Aorta (tissue), 5 donors: ENCODE measurements around the gene CDC25B. TPM values are rescaled to one million over a fixed set of nuclear protein-coding genes. Genes with fewer than 3 reads are reported as not detected.
A peak's percentile ranks its signal among the peaks of the same experiment; 100 is the strongest.

ENCODE experiments used
- ATAC-seq: fragments of 200-7000 bp; cut with Tn5 transposase; one replicate; pipeline ENCODE4 v1.9.1; 2022; ENCODE audit warnings: moderate library complexity; ENCODE audit not compliant: low FRiP score
- DNase-seq, 2 donors: peaks; one replicate each; pipeline ENCODE4 v3.0.0-alpha.2; 2020
- H3K27ac ChIP-seq, 2 donors: one replicate each; pipeline ENCODE4 v1.5.1; 2013; ENCODE audit warnings: low read length in 2 of 2, mild to moderate bottlenecking in 2 of 2, moderate library complexity in 2 of 2, control low read depth in 1 of 2, inconsistent platforms in 1 of 2, low read depth in 1 of 2
- H3K27me3 ChIP-seq, 2 donors: one replicate each; pipeline ENCODE4 v1.6.1; 2013; ENCODE audit warnings: control low read depth in 1 of 2, low read length in 1 of 2, mild to moderate bottlenecking in 1 of 2, moderate library complexity in 1 of 2; ENCODE audit not compliant: insufficient read depth in 2 of 2, control insufficient read depth in 1 of 2
- H3K36me3 ChIP-seq, 2 donors: one replicate each; pipeline ENCODE4 v1.6.1; 2013; ENCODE audit warnings: control low read depth in 1 of 2, low read length in 1 of 2, mild to moderate bottlenecking in 1 of 2; ENCODE audit not compliant: insufficient read depth in 2 of 2, control insufficient read depth in 1 of 2
- H3K4me1 ChIP-seq, 2 donors: one replicate each; pipeline ENCODE4 v1.6.1; 2013; ENCODE audit warnings: low read length in 2 of 2, control low read depth in 1 of 2, mild to moderate bottlenecking in 1 of 2, moderate library complexity in 1 of 2; ENCODE audit not compliant: insufficient read depth in 2 of 2, control insufficient read depth in 1 of 2
- H3K4me3 ChIP-seq, 2 donors: one replicate each; pipeline ENCODE4 v1.5.1; 2013; ENCODE audit warnings: low read length in 2 of 2, control low read depth in 1 of 2, mild to moderate bottlenecking in 1 of 2
- H3K9me3 ChIP-seq: one replicate; pipeline ENCODE4 v1.6.1; 2013; ENCODE audit warnings: mild to moderate bottlenecking, low read length; ENCODE audit not compliant: control insufficient read depth
- WGBS, 2 donors: extraction: QIAGEN DNeasy Blood & Tissue Kit; methylation state at CpG; one replicate each; pipeline ENCODE4 v1.1.7; 2013; 5-methylcytosine and 5-hydroxymethylcytosine counted together
- intact Hi-C, 2 donors: fragments of 100-400 bp; cut with DNase I; formaldehyde crosslinking; loops; one replicate each; pipeline versions ENCODE4 v1.14.2 to v1.15.0; 2022
- polyA plus RNA-seq, 2 donors: library from polyadenylated mRNA; stranded (reverse); fragments of 200-250 nt; gene quantifications; one replicate each; pipeline ENCODE4 v1.2.3, GENCODE V29; 2013
- total RNA-seq, 2 donors: library from RNA; stranded (reverse); fragmentation: NEBNext Ultra II Directional; extraction: Animal tissue kit (Norgen Biotek cat#: 25700); gene quantifications; one replicate each; pipeline ENCODE4 v1.2.1, GENCODE V29; 2021
- donor health status: healthy with polysubstance abuse.
- donor health status: Bipolar disorder and iron deficiency.
- donor health status: DM: no; HTN: no; CAD: no.
- donor health status: DM: no; HTN: no; CAD: no.
- donor health status: DM: yes; HTN: yes; CAD: no.

The CDC25B gene
- total and polyA plus RNA-seq, 4 donors = 9.9 to 87.5 (median 42.9) TPM

- H3K4me3 ChIP-seq = no peak overlapping the region
- no peak overlapping the region for H3K27ac ChIP-seq
- intact Hi-C loops = loop anchor here in 1 of 2 donors (5.0 kb wide), 1 partner anchor 75 kb away; no protein-coding TSS in a partner anchor
- 5 to 7% methylated on average over 13 of the region's 13 CpGs for WGBS, 2 donors
- no peaks in the 10 kb centered on the region for H3K9me3 ChIP-seq
- H3K4me1 ChIP-seq = no peaks in the 10 kb centered on the region
- H3K36me3 ChIP-seq = no peaks in the 10 kb centered on the region
- ATAC-seq = no peak
- H3K27me3 ChIP-seq = no peaks in the 10 kb centered on the region
- DNase-seq = no peak
Observed at GRCh38 chr20:3752386-3752759, 43.7 kb upstream of the CDC25B start.

GRCh38 chr20:3753098-3753497, 43.0 kb upstream of the CDC25B start:
- Histone ChIP-seq H3K36me3 (no peaks in the 10 kb centered on the region), H3K27ac (no peak overlapping the region), H3K27me3 (no peaks in the 10 kb centered on the region), H3K9me3 (no peaks in the 10 kb centered on the region), H3K4me1 (no peaks in the 10 kb centered on the region), H3K4me3 (no peak overlapping the region)
- DNase-seq = peak in 1 of 2 donors; percentile 75
- ATAC-seq = peak; percentile 70
- WGBS, 2 donors = 44 to 50% methylated on average over 4 of the region's 4 CpGs
- intact Hi-C loops = loop anchor here in 1 of 2 donors (5.0 kb wide), 1 partner anchor 76 kb away; no protein-coding TSS in a partner anchor

- intact Hi-C loops = loop anchor here in 1 of 2 donors (5.0 kb wide), 1 partner anchor 76 kb away; no protein-coding TSS in a partner anchor
- no peaks in the 10 kb centered on the region for H3K36me3 ChIP-seq
Observed at GRCh38 chr20:3753501-3754275, 42.4 kb upstream of the CDC25B start.

GRCh38 chr20:3754276-3754630, 41.9 kb upstream of the CDC25B start:
- WGBS, 2 donors = 95% methylated on average over 16 of the region's 16 CpGs
- Histone ChIP-seq H3K27ac (no peak overlapping the region), H3K4me3 (no peak overlapping the region), H3K36me3 (no peaks in the 10 kb centered on the region), H3K4me1 (no peaks in the 10 kb centered on the region), H3K27me3 (no peaks in the 10 kb centered on the region), H3K9me3 (no peaks in the 10 kb centered on the region)
- ATAC-seq (no peak), DNase-seq (no peak)
- intact Hi-C loops = loop anchor here in 1 of 2 donors (5.0 kb wide), 1 partner anchor 77 kb away; no protein-coding TSS in a partner anchor

More at GRCh38 chr20:3753501-3754275, 42.4 kb upstream of the CDC25B start:
- Histone ChIP-seq H3K27me3 (no peaks in the 10 kb centered on the region), H3K4me1 (no peaks in the 10 kb centered on the region), H3K4me3 (no peak overlapping the region), H3K27ac (no peak overlapping the region), H3K9me3 (no peaks in the 10 kb centered on the region)
- 89 to 93% methylated on average over 26 of the region's 26 CpGs for WGBS, 2 donors
- ATAC-seq (peak; percentile 1), DNase-seq (no peak)

- Histone ChIP-seq H3K27me3 (no peaks in the 10 kb centered on the region), H3K9me3 (no peaks in the 10 kb centered on the region), H3K4me1 (no peaks in the 10 kb centered on the region), H3K4me3 (no peak overlapping the region), H3K27ac (no peak overlapping the region), H3K36me3 (no peaks in the 10 kb centered on the region)
- intact Hi-C loops = no loop called here
- DNase-seq = no peak
- WGBS, 2 donors = 89 to 95% methylated on average over 7 of the region's 7 CpGs
- no peak for ATAC-seq
Observed at GRCh38 chr20:3755269-3755668, 40.8 kb upstream of the CDC25B start.

GRCh38 chr20:3755814-3756480, 40.2 kb upstream of the CDC25B start:
- H3K36me3 ChIP-seq = no peaks in the 10 kb centered on the region
- no peaks in the 10 kb centered on the region for H3K4me1 ChIP-seq
- no peaks in the 10 kb centered on the region for H3K9me3 ChIP-seq
- WGBS, 2 donors = 79 to 81% methylated on average over 5 of the region's 5 CpGs
- ATAC-seq = no peak
- DNase-seq = no peak
- no peaks in the 10 kb centered on the region for H3K27me3 ChIP-seq
- intact Hi-C loops = no loop called here
- H3K4me3 ChIP-seq = no peak overlapping the region
- no peak overlapping the region for H3K27ac ChIP-seq

GRCh38 chr20:3757268-3757667, 38.8 kb upstream of the CDC25B start:
- Histone ChIP-seq H3K9me3 (no peaks in the 10 kb centered on the region), H3K4me1 (no peaks in the 10 kb centered on the region), H3K27ac (no peak overlapping the region), H3K4me3 (no peak overlapping the region), H3K27me3 (no peaks in the 10 kb centered on the region), H3K36me3 (no peaks in the 10 kb centered on the region)
- intact Hi-C loops = no loop called here
- ATAC-seq (no peak), DNase-seq (no peak)
- WGBS, 2 donors = 67 to 69% methylated on average over 2 of the region's 2 CpGs

- no peaks in the 10 kb centered on the region for H3K9me3 ChIP-seq
- H3K4me3 ChIP-seq = no peak overlapping the region
- WGBS, 2 donors = 90 to 91% methylated on average over 11 of the region's 11 CpGs
- DNase-seq (no peak), ATAC-seq (no peak)
- no peaks in the 10 kb centered on the region for H3K36me3 ChIP-seq
- H3K27ac ChIP-seq = no peak overlapping the region
- no peaks in the 10 kb centered on the region for H3K4me1 ChIP-seq
- no peaks in the 10 kb centered on the region for H3K27me3 ChIP-seq
- intact Hi-C loops = no loop called here
Observed at GRCh38 chr20:3758566-3758965, 37.5 kb upstream of the CDC25B start.
